Measurements from ENCODE around the gene HECW1.

Gene HECW1

DNA sequence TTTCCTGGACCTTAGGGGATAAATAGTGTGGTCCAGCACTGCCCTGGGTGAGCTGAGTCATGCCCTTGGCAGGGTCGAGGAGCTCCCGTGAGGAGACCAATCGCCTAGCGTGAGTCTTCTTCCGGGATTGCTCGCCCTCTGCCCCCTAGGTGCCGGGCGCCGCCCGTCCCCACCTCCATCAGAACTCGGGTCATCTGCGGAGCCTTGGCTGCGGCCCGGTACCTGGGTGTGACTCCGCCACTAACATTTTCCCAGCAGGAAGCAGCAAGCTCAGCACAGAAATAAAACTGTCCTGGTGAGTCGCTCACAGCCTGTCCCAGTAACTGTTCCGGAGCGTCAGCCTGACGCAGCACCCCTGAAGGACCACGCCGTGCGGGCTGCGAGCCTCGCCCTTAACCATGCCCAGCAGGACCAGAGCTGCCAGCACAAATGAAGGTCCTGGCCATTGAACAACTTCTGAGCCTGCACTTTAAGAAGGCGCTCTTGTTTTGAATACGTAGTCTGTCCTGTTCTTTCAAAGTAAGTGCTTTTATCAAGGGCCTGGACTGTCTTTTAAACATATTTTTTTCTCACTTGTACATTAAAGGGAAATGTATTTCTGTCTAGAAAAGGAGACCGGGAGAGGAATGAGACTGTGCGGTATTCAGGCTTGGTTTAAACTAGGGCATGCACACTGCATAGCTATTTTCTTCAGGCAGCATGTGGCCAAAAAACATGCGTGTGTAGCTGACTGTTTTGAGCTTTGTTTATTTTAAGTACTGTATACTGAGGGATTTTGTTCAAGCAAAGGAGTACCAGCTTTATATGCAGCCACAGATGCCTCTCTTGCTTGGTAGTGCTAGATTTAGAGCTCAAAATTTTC is 136.7 kb downstream of the HECW1 start:
- DNase-seq (ENCODE audit: low read depth in 2 of 3, low spot score in 2 of 3), result no peak

DNA sequence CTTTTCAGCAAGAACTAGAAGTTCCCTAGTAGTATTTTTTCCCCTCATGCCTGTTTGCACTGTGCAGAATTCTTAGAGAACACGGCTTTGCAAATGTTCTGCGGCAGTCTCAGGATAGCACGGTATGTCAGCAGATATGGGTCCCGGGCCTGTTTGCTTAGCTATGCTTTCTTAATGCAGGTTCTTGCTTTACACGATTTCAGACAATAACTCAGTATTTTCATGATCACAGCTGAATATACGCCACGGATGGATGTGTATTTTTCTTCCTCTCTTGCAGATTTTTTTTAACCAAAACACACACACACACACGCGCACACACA is 137.3 kb downstream of the HECW1 start:
- no peak for DNase-seq (ENCODE audit: low read depth in 2 of 3, low spot score in 2 of 3)

DNA sequence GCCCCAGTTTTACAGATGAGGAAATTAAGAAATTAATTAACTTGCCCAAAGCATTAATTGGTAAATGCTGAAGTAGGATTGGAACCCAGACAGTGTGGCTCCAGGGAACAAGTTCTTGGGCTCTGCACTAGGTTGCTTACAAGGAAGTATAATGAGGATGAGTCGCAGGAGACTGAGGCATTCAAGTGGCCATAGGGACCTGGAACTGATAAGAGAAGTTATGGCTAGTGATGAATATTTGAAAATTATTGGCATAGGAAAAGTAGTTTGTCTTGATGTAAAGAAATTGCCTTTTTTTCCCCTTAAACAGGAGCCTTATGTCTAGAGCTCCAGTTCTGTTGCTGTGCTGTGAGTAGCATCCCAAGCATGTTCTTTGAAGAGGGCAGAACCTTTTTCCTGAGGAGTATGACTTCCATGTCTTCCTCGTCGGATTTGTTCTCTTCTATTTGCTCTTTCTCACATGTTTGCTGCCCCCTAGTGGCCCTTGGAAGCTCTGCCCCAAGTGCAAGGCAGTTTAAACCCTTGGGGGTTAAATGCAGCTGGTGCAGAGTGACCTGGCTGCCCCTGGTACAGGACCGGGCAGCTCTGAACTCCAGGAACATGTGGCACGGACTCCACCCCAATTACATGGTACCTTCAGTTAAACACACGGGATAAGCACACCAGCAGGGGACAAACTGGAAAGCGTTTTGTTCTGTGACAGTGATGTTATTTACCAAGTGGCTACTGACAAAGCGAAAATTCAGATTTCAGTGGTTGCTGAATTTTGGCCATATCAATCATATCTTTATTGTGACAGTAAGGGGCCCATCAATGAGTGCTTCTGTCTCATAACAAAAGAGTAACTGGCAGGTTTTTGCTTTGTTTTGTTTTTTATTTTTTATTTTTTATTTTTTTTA is 148.8 kb downstream of the HECW1 start:
- DNase-seq (ENCODE audit: low read depth in 2 of 3, low spot score in 2 of 3), result peak; percentile 6 to 48 (median 21)

DNA sequence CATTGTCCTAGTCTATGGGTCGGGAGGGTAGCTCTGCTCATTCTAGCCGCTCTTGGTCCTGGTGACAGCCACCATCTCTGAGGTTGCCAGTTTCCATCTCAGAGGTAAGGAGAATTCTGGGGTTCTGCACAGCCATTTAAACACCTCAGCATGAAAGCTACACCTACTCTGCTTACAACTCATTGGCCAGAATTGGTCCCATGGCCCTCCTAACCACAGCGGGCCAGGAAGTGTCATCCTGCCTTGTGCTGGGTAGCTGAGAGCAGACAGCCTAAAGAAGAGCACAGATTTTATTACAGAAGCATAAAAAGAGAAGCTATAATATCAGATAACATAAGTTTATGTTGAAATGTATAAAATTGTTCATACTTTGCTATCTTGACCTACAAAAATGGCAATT is 152.7 kb downstream of the HECW1 start:
- no peak for DNase-seq (ENCODE audit: low read depth in 2 of 3, low spot score in 2 of 3)

DNA sequence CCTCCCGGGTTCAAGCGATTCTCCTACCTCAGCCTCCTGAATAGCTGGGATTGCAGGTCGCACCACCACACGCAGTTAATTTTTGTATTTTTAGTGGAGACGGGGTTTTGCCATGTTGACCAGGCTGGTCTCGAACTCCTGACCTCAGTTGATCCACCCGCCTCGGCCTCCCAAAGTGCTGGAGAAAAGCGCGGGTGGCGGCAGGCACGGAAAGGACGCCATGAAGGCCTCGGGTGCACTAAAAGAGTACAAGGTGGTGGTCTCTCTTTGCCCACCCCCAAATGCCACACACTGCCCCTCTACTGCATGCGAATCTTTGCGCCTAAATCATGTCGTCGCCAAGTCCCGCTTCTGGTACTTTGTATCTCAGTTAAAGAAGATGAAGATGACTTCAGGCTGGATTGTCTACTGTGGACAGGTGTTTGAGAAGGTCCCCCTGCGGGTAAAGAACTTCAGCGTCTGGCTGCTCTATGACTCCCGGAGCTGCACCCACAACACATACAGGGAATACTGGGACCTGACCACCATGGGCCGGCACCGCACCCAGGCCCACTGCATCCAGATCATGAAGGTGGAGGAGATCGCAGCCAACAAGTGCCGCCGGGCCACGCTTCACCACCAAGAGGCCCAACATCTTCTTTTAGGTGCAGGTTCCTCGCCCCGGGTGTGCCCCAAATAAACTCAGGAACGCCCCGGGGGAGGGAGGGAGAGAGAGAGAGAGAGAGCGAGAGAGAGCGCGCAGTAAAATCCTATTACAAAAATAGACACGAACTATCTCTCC is 161.7 kb downstream of the HECW1 start:
- no peak for DNase-seq (ENCODE audit: low read depth in 2 of 3, low spot score in 2 of 3)

DNA sequence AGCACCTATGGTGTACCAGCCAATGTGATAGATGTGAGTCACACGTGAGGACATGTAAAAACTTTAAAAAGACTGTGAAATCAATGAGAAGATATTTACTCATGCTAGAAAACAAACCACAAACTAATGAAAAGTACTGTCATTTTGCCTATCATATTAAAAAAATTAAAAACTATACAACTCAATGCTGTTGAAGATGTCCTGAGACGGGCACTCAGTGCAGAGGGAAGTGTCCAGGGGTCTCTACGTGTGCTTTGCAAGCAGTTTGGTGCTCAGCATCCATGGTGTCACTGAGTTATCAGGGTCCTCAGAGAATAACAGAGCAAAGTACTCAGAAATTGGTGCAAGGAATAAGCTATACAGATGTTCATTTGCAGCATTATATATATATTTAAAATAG is 162.3 kb downstream of the HECW1 start:
- no peak for DNase-seq (ENCODE audit: low read depth in 2 of 3, low spot score in 2 of 3)

DNA sequence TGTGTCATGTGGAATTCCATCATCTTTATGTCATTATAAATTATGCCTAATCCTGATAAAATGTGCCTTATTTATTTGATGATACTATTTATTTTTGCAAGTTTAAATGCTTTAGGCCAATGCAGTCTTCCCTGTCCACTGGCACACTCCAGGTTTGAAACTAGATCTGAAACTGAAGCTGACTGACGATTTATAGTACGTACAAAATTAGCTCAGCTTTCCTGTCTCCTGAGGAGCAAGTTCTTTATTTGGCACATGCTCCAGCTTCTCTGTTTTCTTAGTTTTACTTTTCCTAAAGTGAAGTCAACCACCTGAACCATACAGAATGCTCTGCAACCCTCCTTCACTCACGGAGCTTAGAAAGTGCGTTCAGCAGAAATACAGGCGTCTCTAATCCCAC is 164.1 kb downstream of the HECW1 start:
- no peak for DNase-seq (ENCODE audit: low read depth in 2 of 3, low spot score in 2 of 3)

DNA sequence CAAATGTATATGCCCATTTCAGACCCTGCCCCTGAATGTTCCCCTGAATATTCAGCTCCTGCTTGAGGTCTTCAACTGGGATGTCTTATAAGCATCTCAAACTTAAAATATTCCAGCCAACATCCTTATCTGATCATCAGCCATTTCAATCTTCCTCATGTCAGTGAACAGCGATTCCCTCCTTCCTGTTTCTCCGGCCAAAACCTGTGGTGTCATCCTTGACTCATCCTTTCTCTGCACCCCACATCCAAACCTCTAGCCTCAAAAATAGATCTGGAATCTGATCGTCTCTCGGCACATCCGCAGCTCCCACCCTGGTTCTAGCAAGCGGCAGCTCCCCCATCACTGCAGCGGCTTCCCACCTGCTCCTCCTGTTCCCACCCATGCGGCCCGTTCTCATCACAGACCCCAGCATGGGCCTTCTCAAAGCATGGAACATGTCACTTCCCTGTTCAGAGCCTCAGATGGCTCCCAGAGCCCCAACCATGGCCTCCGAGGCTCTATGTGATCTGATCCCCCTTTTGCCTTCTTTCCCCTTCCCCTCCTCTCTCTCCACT is 165.7 kb downstream of the HECW1 start:
- no peak for DNase-seq (ENCODE audit: low read depth in 2 of 3, low spot score in 2 of 3)

DNA sequence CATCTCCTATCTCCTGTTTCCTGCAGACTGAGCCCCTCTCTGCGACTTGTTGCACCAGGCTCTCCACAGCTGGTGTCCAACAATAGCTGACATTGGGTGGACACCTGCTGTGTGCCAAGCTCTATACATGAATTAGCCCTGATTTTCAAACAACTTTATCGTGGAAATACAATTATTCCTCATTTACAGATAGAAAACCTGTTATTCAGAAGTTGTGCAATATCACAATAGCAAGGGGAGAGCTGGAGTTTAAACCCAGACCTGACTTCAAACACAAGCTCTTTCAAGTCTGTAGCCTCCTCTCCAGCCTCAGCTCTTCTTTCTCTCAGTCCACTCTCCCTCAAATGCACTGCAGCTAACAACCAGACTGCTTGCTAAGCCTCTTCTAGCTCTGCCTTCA is 168.8 kb downstream of the HECW1 start:
- DNase-seq (ENCODE audit: low read depth in 2 of 3, low spot score in 2 of 3), result no peak

DNA sequence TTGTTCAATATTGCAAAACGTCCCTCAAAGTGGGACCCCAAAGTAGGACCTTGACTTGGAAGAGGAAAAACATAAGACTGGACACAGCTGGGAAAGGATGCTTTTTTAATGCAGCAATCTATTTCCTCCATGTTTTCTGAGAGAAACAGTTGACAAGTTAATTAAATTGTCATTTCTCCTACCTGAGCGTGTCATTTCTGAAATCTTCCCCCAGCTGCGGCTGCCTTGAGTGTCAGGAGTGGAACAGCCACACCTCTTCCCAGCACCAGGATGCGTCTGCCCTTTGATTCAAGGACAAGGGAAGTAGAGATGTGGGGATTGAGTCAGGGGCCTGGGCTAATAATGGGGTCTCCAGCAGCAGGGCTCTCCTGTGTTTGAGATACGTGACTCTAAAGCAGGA is 171.3 kb downstream of the HECW1 start:
- DNase-seq (ENCODE audit: low read depth in 2 of 3, low spot score in 2 of 3), result no peak

DNA sequence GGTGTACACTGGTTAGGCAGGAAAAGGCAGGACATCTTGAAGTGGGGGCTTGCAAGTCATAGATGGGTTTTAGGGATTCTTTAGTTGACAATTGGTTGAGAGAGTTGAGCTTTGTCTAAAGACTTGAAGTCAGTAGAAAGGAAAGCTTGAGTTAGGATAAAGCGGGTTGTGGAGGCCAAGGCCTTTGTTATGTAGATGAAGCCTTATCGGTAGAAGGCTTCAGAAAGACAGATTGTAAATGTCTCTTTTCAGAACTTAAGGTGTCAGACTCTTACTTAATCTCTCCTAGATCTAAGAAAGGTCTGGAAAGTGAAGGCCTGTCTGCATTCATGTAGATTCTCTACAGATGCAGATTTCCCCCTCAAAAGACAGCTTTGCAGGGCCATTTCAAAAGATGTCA is 177.4 kb downstream of the HECW1 start:
- DNase-seq (ENCODE audit: low read depth in 2 of 3, low spot score in 2 of 3), result no peak

DNA sequence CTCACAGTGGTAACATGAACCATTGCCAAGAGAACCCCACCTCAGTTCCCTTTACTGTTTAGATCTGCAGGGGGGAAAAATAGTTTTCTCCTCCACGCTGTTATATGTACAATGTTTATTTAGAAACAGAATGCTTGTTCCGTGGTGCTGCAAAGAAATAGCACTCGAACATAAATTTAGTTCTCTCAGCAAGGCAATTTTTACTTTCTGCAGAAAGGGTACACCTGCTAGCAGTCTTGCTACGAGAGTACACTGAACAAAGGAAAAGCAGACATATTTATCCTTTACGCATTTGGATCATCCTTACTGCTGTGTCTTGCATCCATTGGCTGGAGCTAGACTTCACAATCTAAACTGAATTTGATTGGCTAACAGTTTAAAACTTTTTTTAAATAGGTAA is 178.5 kb downstream of the HECW1 start:
- DNase-seq (ENCODE audit: low read depth in 2 of 3, low spot score in 2 of 3), result no peak

DNA sequence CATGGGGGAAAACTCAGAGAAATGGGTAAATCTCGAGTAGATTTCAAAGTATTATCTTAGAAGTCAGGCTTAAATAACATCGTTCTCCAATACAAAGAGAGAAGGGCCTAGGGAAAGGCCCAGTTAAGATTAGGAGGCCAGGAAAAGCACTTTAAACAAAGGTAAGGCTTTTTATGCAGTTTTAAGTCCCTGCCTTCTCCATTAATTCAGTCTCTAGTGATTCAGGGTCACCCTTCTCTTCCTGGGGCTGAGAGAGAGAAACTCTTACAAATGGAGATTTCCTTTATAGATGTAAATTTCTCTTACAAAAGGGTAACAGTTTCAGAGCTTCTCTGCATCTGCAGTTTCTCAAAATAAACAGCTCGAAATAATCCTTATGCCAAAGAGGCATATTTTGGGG is 179.3 kb downstream of the HECW1 start:
- DNase-seq (ENCODE audit: low read depth in 2 of 3, low spot score in 2 of 3), result no peak

DNA sequence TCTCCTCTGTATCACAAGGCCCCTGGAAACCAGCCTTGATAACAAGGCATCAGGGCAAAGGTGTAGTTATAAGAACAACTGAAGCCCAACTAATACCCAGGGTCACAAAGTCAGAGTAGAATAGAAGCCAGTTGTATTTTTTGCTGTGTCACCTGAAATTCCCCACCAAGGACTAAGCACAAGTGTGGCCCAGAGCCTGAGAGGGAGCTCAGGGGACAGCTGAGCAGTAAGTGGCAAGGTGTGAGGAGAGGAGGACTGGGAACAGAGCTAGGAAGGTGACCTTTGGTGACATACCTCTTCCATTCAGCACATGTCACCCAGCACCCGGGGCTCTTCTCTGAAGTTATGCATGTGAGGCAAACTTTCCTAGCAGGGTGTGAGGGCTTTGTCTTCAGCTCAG is 179.9 kb downstream of the HECW1 start:
- no peak for DNase-seq (ENCODE audit: low read depth in 2 of 3, low spot score in 2 of 3)

DNA sequence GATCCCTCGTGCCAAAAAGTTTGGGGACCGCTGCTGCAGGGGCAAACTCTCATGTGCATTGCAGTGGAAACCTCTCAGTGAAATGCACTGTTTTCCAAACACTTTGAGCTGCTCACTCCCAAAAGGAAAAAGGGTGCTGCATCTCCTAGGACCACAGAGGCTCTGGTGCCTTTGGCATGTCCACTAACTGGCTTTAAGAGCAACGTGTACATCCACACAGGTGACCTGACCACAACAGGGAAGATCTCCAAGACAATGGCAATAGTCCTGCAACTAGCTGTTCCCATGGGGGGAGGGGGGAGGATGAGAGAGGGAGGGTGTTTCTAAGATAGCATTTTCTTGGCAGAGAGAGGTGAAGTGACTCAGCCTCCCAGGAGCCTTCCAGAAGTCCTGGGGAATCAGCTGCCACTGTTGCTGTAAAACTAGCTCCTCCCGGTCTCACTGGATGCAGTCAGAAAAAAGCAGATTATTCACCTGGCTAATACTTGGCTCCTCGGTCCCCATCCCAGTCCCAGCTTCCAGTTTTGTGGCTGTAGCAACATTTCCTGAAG is 181.7 kb downstream of the HECW1 start:
- DNase-seq (ENCODE audit: low read depth in 2 of 3, low spot score in 2 of 3), result no peak

DNA sequence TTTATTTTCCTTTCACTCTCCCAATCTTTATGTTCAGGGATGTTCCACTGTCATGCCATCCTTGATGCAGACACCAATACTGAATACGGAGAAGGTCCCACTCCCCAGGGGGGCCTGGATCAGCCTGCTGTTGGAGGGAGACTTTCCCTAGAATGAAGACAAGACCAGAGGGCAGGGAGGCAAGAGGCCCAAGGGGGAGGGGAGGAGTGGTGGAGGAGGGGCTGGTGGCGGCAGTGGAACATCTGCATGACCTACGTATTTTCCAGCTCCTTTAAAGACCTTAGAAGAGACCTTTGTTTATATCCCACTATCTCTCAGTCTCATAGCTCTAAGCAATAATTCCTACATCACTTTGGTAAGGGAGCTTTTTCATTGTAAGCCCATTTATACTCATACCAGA is 183.0 kb downstream of the HECW1 start:
- DNase-seq (ENCODE audit: low read depth in 2 of 3, low spot score in 2 of 3), result no peak

DNA sequence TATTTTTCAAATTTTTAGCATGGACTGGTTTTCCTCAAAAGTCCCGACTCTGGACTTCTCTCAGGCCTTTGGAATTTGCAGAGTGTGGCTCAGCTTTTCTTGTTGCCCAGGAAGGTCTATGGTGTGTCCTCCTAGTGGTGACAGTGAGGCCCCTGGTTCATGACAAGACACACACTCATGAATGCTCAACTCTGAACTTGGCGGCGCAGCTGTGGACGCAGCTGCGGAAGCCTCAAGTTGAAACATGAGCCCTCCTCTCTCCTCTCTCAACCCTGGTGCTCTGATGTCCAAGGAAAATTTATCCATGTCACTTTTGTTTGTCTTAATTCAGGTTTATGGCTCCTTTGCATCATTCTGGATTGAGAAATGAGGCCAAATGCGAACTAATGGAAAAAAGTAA is 183.9 kb downstream of the HECW1 start:
- DNase-seq (ENCODE audit: low read depth in 2 of 3, low spot score in 2 of 3), result no peak

DNA sequence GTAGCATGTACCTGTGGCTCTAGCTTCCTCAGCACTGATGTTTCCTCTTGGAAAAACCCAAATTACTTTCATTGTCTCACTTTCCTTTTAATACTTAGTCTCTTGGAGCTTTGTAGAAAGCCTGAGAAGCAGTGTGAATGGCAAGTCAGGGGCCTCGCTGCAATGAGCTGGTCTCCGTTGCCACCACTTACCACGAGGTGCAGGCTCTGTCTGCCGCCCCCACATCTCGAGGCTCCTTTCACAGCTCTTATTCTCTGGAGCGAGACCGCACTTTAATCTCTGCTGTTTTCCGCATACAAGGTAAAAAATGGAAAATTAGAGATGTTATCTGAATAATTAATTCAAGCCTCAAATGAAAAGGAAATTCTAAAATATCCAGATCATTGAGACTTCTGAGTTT is 186.2 kb downstream of the HECW1 start:
- no peak for DNase-seq (ENCODE audit: low read depth in 2 of 3, low spot score in 2 of 3)

DNA sequence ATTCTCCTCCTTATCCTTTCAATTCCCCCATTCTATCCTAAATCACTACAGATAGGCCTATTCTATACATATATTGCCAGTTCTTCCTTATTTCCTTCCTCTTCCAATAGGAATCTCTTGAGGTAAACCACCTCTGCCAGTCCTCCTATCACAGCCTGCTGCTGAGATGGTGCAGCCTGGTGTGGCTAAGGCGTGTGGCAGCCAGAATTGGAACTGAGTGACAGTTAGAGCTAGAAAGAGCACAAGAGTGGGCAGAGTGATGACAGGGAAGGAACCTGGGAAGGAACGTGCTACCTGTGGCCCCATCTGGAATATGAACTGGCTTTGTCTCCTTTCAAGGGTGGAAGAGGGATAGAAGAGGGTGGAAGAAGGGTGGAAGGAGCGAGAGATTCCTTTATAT is 187.7 kb downstream of the HECW1 start:
- no peak for DNase-seq (ENCODE audit: low read depth in 2 of 3, low spot score in 2 of 3)

DNA sequence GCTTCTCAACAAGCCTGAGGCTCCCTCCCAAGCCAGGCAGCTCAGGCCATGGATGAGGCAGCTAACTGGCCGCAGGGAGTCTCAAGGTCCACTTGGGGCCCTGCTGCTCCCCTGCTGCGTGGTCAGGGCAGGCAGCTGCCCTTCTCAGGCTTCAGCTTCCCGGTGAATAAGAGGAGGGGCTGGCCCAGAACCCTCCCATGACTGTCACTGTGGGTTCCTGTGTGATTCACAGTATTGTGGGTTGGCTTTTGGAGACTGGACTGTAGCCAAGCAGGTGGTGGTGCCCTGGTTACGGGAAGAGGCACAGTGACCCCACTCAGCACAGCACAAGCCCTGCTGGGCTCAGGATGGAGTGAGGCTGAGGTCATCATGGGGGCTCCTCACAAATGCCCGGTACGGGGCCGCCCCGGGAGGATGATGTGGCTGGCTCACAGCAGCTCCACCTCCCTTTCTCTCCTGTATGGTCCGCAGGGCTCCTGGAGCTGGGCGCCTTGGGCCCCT is 189.8 kb downstream of the HECW1 start:
- peak in 1 of 3 experiments; percentile 11 for DNase-seq (ENCODE audit: low read depth in 2 of 3, low spot score in 2 of 3)
